ENCODE measurements around the gene ERICH2. TPM values are rescaled to one million over a fixed set of nuclear protein-coding genes. Genes with fewer than 3 reads are reported as not detected.
A peak's percentile ranks its signal among the peaks of the same experiment; 100 is the strongest.

ERICH2 gene
- total and polyA plus RNA-seq, 2 donors (not counting 3 experiments of a cell fraction or from before 2014, with no cell fraction given) = not detected

GRCh38 chr2:170819680-170820664, 49.8 kb downstream of the ERICH2 start:
- intact Hi-C loops (cut with micrococcal nuclease) = no loop called here
- H2AFZ ChIP-seq (ENCODE audit: low read depth, low read length) = no peak overlapping the region

GRCh38 chr2:170820757-170821530, 50.8 kb downstream of the ERICH2 start:
- Histone ChIP-seq H3K9me1 (replicated peaks; ENCODE audit: control insufficient read depth, extremely low read depth, insufficient read depth, low read length) (no peaks in the 10 kb centered on the region), H4K20me1 (replicated peaks; ENCODE audit: control insufficient read depth, extremely low read depth, insufficient read depth, low read length) (no peaks in the 10 kb centered on the region), H3K4me1 (ENCODE audit: control insufficient read depth, extremely low read depth, insufficient read depth, low read length) (peaks cover 18% of the 10 kb centered on the region), H3K27ac (ENCODE audit: insufficient read depth, low read depth, low read length) (no peak overlapping the region), H3K36me3 (ENCODE audit: control insufficient read depth in 2 of 2, extremely low read depth in 1 of 2, insufficient read depth in 2 of 2, low read length in 2 of 2) (no peaks in the 10 kb centered on the region), H2AFZ (ENCODE audit: low read depth, low read length) (no peak overlapping the region), H3K4me3 (replicated peaks in 1 of 3; ENCODE audit: insufficient read depth in 1 of 3, low read depth in 1 of 3, low read length in 3 of 3) (no peak overlapping the region), H3K9me3 (replicated peaks; ENCODE audit: control insufficient read depth, insufficient read depth, low read length) (no peaks in the 10 kb centered on the region), H3K4me2 (ENCODE audit: insufficient read depth, low read length) (no peak overlapping the region), H3K79me2 (ENCODE audit: control insufficient read depth, insufficient read depth, low read length) (no peaks in the 10 kb centered on the region), H3K27me3 (ENCODE audit: control insufficient read depth in 2 of 2, insufficient read depth in 2 of 2, low read length in 2 of 2) (peaks cover 77 to 84% of the 10 kb centered on the region in 2 experiments), H3K9ac (replicated peaks; ENCODE audit: extremely low read depth, insufficient read depth, low read length) (no peak overlapping the region)
- DNase-seq (ENCODE audit: low read depth, low spot score) (no peak), FAIRE-seq (no peak)
- dilution Hi-C loops (cut with MboI; ENCODE audit: extremely low pct_ligation_motif_present, low sequenced_read_pairs) = no loop called here
- BruUV-seq (replicated peaks) = no TSS peak
- intact Hi-C loops (cut with micrococcal nuclease) = no loop called here
- no peak for TF ChIP-seq GATA2 (IDR thresholded peaks at IDR 0.05; ENCODE audit: insufficient read depth, insufficient read length, low read depth, low read length)
- TF ChIP-seq MAX (IDR thresholded peaks at IDR 0.05; ENCODE audit: insufficient read depth, insufficient read length) = no peak
- no peak for TF ChIP-seq CTCF (IDR thresholded peaks at IDR 0.05; ENCODE audit: extremely low read depth in 1 of 2, insufficient read depth in 1 of 2, low read depth in 1 of 2, low read length in 2 of 2)
- ChIA-PET CTCF (interaction anchor here (1.3 to 2.1 kb wide), 3 partner anchors 52 to 412 kb away, joined by 4 to 9 read pairs (median 5); no protein-coding TSS in a partner anchor), POLR2A (no interaction called here)

More at GRCh38 chr2:170819680-170820664, 49.8 kb downstream of the ERICH2 start:
- dilution Hi-C loops (cut with MboI; ENCODE audit: extremely low pct_ligation_motif_present, low sequenced_read_pairs) = no loop called here
- Histone ChIP-seq H4K20me1 (replicated peaks; ENCODE audit: control insufficient read depth, extremely low read depth, insufficient read depth, low read length) (no peaks in the 10 kb centered on the region), H3K4me1 (ENCODE audit: control insufficient read depth, extremely low read depth, insufficient read depth, low read length) (peaks cover 19% of the 10 kb centered on the region), H3K79me2 (ENCODE audit: control insufficient read depth, insufficient read depth, low read length) (no peaks in the 10 kb centered on the region), H3K4me2 (ENCODE audit: insufficient read depth, low read length) (no peak overlapping the region), H3K4me3 (replicated peaks in 1 of 3; ENCODE audit: insufficient read depth in 1 of 3, low read depth in 1 of 3, low read length in 3 of 3) (no peak overlapping the region), H3K27ac (ENCODE audit: insufficient read depth, low read depth, low read length) (no peak overlapping the region), H3K36me3 (ENCODE audit: control insufficient read depth in 2 of 2, extremely low read depth in 1 of 2, insufficient read depth in 2 of 2, low read length in 2 of 2) (no peaks in the 10 kb centered on the region), H3K27me3 (ENCODE audit: control insufficient read depth in 2 of 2, insufficient read depth in 2 of 2, low read length in 2 of 2) (peaks cover 76 to 88% of the 10 kb centered on the region in 2 experiments), H3K9ac (replicated peaks; ENCODE audit: extremely low read depth, insufficient read depth, low read length) (no peak overlapping the region), H3K9me3 (replicated peaks; ENCODE audit: control insufficient read depth, insufficient read depth, low read length) (no peaks in the 10 kb centered on the region), H3K9me1 (replicated peaks; ENCODE audit: control insufficient read depth, extremely low read depth, insufficient read depth, low read length) (no peaks in the 10 kb centered on the region)
- no peak for DNase-seq (ENCODE audit: low read depth, low spot score)
- no TSS peak for BruUV-seq (replicated peaks)
- POLR2A ChIA-PET = no interaction called here
- CTCF ChIA-PET = interaction anchor here (1.0 to 3.9 kb wide), 5 partner anchors 24 to 459 kb away, joined by 3 to 29 read pairs (median 5); no protein-coding TSS in a partner anchor
- TF ChIP-seq EZH2 (IDR thresholded peaks at IDR 0.05; ENCODE audit: borderline replicate concordance, low read depth, low read length, severe bottlenecking) (peak; percentile 83), POLR2AphosphoS5 (IDR thresholded peaks at IDR 0.05; ENCODE audit: insufficient read depth, low read depth, low read length) (no peak), POLR2A (IDR thresholded peaks at IDR 0.05; ENCODE audit: low read depth, low read length) (no peak), MAX (IDR thresholded peaks at IDR 0.05; ENCODE audit: insufficient read depth, insufficient read length) (no peak)
- peak; percentile 18 for FAIRE-seq
